HG03103 (cell line): ENCODE results near the gene ARHGAP35.
"Not testable (repeated sequence)": the region's sequence is repeated elsewhere in the genome, so short reads cannot be mapped to it uniquely, and the experiment has no call there.

Experiments
- ATAC-seq: cut with Tn5 transposase; IDR thresholded peaks from one replicate; pipeline ENCODE4 v1.9.1; 2021; ENCODE audit warnings: low read depth; ENCODE audit not compliant: unreplicated experiment

The ARHGAP35 gene

DNA sequence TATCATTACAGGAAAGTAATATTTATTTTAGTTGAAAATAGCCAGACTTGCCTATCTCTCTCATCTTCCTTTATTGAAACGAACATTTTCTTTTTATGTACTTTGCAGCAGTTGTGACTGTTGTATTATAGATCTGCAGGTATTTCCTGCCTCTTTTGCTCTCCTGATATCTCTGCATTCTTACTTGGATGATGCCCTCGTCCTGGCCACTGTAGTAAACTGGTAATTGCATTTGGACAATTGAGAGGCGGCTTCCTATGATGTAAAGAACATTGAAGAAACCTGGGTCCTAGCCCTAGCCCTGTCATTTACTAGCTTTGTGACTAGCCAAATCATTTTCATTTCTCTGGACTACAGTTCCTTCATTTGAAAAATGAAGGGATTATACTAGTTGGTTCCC, 6.4 kb downstream of the ARHGAP35 start:
- ATAC-seq, result no peak

DNA sequence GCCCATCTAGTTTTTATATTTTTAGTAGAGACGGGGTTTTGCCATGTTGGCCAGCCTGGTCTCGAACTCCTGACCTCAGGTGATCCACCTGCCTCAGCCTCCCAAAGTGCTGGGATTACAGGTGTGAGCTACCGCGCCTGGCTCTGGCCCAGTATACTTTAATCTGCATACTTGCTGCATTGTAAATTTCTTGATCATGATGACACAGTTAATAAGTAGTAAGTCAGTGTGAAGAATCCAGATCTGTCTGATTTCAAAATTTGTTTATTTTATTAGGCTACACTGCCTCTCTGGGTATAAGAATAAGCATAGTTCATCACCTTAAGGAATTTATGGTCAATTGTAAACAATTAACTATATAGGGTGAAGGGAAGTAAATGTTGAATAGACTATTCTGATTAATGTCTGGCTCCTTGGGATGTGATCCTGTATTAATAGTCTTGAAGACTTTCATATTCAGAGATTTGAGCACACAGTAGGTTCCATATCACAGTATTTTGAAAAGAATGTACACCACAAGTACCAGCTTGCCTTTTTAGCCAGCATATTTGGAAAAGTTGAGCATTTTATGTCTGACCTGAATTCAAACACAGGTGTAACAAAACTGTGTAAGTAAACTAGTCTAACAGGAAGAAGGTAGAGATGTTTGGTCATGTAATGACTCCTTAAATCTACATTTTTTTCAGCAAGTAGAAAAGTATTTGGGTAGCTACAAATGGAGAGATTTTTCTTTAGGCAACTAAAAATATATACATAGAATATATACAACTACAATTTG, 7.4 kb downstream of the ARHGAP35 start:
- no peak for ATAC-seq

DNA sequence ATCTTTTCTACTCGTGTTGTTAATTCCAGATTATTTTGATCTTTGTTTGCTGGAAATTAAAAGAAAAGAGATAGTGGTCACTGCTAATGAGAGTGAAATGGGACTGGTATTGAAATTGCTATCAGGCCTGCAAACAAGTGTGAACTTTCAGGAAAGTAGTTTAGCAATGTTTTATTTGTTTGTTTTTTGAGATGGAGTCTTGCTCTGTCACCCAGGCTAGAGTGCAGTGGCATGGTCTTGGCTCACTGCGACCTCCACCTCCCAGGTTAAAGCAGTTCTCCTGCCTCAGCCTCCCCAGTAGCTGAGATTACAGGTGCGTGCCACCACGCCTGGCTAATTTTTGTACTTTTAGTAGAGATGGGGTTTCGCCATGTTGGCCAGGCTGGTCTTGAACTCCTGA, 10.4 kb downstream of the ARHGAP35 start:
- ATAC-seq, result not testable (repeated sequence)

DNA sequence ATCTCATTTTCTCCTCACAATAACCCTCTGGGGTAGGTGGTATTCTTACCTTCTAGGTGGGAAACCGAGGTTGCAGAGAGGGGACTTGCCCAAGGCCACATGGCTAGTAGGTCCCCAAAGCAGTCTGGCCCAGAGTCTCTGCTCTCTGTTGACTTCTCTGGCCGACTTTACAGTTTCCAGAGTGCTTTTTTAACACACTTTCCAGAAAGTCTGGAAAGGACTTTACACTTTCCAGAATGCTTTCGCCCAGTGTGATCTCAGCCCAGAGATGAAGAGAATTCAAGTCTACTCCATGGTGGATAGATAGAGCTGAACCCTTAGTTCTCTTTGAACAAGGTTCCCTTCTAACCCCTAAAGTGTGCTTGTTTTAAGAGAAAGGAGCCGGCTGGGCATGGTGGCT, 12.2 kb downstream of the ARHGAP35 start:
- ATAC-seq, result no peak

DNA sequence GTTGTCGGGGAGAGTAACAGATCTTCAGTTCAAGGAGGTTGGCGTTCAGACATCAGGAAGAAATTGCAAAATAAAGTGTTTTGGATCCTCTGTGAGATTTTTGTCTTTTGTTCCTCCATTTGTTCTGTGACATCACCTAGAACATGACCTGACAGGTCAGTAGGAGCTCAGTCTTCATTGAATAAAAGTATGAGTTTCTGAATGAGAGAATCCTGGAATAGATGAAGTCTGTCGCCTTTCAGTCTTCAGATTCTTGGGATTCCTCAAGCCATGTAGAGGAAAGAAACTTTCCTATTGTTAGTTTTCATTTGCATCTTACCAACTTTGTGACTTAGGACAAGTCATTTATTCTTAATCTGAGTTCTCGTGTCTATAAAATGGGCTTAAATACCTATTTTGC, 14.4 kb downstream of the ARHGAP35 start:
- ATAC-seq, result no peak

DNA sequence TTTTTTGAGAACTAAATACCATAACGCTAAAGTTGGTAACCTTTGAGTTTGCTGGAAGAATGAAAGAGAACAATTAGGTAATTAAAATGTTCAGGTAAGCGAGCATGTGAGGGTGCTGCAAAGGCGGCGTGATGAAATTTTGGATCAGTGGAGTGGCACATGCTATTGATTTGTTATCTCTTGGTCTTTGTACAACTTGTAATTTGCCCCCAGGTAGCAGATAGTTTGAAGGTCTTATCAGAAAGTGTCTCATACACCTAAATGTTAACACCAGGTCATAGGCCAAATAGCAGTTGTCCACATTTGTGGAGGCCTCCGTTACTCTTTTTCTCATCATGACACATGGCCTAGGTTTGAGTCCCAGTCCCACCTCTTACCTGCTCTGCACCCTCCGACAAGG, 14.9 kb downstream of the ARHGAP35 start:
- ATAC-seq, result no peak

DNA sequence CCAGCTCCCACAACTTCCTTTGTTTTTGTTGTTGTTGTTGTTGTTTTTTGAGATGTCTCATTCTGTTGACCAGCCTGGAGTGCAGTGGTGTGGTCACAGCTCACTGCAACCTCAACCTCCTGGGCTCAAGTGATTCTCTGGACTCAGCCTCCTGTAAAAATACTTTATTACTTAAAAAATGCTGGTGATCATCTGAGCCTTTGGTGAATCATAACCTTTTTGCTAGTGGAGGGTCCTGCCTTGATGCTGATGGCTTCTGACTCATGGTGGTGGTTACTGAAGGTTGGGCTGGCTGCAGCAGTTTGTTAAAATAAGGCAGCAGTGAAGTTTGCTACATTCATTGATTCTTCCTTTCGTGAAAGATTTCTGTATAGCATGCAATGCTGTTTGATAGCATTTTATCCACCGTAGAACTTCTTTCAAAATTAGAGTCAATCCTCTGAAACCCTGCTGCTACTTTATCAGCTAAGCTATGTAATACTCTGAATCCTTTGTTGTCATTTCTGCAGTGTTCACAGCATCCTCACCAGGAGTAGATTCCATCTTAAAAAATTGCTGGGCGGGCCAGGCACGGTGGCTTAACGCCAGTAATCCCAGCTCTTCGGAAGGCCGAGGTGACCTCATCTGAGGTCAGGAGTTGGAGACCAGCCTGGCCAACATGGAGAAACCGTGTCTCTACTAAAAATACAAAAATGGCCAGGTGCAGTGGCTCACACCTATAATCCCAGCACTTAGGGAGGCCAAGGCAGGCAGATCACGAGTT, 18.0 kb downstream of the ARHGAP35 start:
- no peak for ATAC-seq

DNA sequence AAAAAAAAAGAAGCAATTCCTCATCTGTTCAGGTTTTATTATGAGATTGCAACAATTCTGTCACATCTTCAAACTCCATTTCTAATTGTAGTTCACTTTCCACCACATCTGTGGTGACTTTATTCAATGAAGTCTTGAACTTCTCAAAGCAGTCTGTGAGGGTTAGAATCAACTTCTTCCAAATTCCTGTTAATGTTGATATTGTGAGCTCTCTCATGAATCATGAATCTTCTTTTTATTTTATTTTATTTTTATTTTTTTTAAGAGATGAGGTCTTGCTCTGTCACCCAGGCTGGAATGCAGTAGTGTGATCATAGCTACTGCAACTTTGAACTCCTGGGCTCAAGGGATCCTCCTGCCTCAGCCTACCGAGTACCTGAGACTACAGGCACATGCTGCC, 19.6 kb downstream of the ARHGAP35 start:
- no peak for ATAC-seq

DNA sequence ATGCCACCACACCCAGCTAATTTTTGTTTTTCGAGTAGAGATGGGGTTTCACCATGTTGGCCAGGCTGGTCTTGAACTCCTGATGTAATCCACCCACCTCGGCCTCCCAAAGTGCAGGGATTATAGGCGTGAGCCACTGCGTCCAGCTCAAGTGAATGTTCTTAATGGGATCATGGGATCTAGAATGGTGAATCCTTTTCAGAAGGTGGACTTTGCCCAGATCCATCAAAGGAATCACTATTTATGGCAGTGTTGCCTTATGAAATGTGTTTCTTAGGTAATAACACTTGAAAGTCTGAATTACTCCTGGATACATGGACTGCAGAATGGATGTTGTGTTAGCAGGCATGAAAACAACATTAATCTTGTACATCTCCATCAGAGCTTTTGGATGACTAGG, 20.3 kb downstream of the ARHGAP35 start:
- ATAC-seq, result no peak

DNA sequence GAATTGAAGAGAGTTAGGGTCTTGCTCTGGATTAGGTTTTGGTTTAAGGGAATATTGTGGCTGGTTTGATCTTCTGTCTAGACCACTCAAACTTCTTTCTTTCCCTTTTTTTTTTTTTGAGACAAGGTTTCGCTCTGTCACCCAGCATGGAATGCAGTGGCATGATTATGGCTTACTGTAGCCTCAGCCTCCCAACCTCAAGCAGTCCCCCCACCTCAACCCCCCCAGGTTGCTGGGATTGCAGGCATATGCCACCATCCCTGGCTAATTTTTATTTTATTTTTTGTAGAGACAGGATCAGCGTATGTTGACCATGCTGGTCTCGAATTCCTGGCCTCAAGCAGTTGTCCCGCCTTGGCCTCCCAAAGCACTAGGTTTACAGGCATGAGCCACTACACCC, 21.2 kb downstream of the ARHGAP35 start:
- no peak for ATAC-seq

DNA sequence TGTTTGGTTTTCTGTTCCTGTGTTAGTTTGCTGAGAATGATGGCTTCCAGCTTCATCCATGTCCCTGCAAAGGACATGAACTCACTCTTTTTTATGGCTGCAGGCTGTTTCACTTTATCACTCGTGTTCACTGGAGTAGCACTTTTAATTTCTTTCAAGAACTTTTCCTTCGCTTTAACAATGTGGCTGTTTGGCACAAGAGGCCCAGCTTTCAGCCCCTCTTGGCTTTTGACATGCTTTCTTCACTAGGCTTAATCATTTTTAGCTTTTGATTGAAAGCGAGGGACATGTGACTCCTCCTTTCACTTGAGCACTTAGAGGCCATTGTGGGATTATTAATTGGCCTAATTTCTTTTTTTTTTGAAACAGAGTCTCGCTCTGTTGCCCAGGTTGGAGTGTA, 22.0 kb downstream of the ARHGAP35 start:
- ATAC-seq, result not testable (repeated sequence)

DNA sequence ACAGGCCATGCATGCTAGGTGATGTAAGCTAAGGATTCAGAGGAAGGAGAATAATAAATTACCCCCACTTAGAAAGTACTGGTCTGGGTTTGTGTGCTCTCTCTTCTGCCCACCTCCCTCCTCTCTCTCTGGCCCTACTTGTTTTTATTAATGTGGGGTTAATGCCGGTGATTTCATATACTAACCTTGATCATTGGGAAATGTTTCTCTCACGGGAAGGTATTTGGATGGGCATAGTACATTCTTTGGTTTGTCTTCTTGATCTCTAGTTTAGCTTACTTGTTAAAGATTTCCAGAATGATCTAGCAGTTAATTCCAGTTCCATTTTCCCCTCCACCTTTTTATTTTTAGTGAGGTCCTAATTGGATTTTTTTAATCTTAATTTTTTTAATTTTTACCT, 24.6 kb downstream of the ARHGAP35 start:
- no peak for ATAC-seq

DNA sequence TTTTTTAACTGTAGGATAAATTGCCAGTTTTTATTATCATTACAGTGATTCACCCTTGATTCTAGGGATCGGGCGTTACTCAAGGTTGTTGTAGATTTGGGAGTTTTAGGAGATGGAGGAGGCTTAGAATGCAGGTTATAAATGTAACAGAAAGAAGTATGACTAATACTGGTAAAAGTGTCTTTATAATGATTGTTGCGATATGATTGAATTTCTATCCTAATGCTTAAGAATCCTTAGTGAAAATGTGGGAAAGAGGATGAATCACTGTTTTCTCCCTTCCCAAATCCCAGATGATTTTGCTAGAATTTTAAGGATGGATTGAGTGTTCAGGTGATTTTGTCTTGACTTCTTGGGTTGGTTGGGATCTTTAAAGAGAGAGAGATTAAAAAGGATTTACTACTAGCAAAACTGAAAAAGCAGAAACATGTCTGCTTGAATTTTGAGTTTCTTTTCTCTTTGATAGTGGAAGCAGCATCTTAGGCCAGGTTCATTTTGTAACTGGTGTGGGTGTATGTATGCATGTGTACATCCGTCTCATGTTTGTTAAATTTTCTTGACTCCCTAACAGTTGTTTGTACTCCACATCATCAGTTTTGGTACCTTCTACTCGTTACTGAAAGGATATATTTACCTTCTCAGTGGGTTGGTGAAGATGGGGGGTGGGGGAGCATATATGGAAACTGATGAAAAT, 25.9 kb downstream of the ARHGAP35 start:
- ATAC-seq, result no peak

DNA sequence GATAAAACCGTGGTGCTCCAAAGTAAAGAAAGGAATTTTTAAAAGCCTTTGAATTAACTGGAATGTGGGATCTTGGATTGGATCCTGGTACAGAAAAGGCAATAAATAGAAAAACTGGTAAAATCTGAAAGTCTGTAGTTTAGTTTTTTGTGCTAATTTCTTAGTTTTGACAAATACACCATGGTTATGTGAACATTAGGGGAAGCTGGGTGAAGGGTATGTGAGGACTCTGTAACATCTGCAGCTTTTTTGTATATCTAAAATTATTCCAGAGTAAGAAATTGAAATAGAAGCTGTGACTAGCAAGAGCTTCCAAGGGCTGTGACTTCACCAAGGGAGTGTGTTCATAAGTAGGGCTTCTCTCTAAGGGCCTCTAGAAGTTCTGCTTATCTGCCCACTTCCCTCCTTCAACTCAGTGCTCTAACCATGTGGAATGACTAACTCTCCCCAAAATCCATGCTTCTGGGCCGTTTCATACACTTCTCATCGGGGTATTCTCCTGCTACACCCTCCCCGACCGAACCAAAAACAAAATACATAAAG, 26.5 kb downstream of the ARHGAP35 start:
- ATAC-seq, result no peak

DNA sequence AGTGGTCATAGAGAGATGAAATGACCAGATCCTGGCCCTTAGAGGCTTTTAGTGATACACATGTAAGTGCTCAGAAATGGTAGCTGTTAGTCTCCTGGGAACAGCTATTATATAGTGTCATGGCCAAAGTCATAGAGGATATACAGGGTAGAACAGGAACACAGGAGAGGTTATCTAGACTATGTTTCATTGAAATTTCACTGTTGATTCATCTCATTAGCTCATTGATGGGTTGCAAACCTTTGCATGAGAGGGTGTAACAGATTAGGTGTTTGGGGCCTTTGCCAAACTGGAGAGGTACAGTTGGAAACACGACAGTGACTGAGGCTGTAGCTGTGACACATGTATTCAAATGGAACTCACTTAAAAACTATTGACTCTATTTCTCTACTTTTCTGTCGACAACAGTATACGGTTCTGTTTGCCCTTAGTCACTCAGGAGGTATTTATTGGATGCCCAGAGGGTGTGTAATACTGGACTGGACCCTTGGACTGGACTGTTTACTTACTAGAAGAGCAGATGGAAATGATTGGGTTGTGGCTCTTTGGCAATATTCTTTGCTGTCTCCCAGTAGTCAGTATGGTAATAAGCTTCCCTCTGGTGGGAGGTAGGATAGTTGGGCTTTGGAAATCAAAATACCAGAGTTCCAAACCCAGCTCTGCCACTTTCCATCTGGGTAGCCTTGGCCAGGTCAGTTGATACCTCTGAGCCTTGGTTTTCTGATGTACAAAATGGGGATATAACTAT, 29.8 kb downstream of the ARHGAP35 start:
- ATAC-seq, result no peak

DNA sequence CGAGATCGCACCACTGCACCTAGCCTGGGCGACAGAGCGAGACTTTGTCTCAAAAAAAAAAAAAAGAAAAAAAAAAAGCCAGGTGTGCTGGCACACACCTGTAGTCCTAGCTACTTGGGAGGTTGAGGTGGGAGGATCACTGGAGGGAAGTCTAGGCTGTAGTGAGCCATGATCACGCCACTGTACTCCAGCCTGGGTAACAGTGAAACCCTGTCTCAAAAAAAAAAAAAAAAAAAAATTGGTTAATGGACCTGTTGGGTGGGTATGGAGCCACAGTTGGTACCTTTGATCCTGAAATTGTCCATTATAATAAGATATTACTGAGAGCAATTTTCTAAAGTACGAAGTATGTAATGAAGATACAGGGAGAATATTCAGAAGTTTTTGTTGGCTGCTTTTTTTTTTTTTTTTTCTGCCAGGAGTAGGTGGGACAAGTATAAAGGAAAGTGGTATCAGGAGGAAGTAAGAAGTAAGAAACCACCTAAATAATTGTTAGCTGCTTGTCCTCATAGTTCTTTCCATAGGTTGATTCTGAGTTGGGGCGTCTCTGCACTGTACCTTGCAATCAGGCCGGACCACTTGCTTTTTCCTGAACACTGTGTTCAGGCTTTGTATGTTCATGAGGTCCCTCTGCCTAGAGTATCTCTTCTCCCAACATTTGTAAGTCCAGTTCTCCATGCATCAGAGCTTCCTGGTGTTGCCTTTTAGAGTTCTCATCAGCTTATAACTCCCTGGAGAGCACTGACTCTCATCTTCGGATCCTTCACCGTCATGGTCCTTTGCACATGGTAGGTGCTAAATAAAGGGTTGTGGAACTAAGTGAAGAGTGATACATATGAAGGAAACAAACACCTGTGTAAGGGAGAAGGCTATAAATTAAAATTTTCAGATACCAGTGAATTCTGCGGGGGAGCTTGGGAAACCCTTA, 31.7 kb downstream of the ARHGAP35 start:
- no peak for ATAC-seq

DNA sequence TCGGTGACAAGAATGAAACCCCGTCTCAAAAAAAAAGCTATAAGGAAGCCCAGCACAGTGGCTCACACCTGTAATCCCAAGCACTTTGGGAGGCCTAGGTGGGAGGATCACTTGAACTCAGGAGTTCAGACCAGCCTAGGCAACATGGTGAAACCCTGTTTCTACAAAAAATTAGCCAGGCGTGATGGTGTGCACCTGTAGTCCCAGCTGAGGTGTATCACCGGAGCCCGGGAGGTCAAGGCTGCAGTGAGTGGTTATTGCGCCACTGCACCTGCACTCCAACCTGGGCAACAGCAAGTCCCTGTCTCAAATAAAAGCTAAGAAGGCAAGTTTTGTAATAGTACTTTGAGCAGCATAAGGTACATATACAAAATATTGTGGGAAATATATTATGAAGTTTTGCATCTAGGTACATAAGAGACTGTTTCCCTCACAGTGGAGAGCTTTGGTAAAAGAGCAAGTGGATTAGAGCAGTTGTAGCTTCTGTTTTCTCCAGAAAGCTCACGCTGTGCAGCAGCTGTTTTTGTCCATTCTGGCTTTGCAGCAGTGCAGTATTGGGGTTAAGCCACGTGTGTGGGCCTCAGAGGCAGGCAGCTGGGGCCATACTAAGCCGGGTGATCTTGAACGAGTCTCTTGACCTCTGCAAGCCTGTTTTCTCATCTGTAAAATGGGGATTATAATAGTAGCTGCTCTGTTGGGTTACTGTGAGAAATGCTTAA, 35.4 kb downstream of the ARHGAP35 start:
- ATAC-seq, result no peak

DNA sequence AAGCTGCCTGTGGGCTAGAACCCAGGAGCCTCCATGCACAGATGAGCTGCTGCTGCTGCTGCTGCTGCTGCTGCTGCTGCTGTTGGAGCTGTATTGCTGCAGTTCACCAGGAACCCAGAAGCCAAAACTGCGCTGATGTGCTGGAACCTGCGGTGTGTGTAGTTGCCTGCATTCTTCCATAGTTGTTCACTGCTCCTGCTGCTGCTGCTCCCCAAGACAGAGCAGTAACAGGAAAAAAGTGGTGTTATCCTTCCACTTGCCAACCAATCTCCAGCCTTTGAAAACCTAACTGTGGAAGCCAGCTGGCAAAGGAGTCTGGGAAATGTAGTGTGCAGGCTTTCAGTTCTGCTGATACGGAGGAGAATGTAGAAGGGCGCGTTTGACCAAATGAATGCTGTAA, 37.9 kb downstream of the ARHGAP35 start:
- no peak for ATAC-seq

DNA sequence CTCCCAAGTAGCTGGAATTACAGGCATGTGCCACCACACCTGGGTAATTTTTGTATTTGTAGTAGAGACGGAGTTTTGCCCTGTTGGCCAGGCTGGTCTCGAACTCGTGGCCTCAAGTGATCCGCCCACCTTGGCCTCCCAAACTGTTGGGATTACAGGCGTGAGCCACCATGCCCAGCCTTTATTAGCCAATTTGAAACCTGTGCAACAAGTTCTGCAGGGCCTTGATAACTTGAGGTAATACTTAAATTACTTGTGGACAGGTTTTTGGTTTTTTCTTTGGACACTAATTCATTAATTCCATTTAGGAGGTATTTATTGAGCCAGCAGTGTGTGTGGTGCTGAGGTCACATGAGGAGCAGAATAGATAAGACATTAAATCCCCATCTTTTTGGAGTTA, 39.5 kb downstream of the ARHGAP35 start:
- ATAC-seq, result no peak
